Hindlimb muscle (tissue), 1 donor: ENCODE results near the gene MED10. TPM values are rescaled to one million over a fixed set of nuclear protein-coding genes. Genes with fewer than 3 reads are reported as not detected.
"Not testable (repeated sequence)": the region's sequence is repeated elsewhere in the genome, so short reads cannot be mapped to it uniquely, and the experiment has no call there.

ENCODE experiments used
- DNase-seq: peaks from one replicate; pipeline ENCODE4 v3.0.0-alpha.2; 2013
- polyA plus RNA-seq: library from polyadenylated mRNA; unstranded; fragments of 120-200 nt; gene quantifications from one replicate; pipeline ENCODE4 v1.2.1, GENCODE V29; 2013; ENCODE audit not compliant: insufficient read length

The MED10 gene
- polyA plus RNA-seq, 1 donor, result 36.5 TPM

GRCh38 chr5:6372251-6373080 is 5.9 kb downstream of the MED10 start:
- no peak for DNase-seq

DNA sequence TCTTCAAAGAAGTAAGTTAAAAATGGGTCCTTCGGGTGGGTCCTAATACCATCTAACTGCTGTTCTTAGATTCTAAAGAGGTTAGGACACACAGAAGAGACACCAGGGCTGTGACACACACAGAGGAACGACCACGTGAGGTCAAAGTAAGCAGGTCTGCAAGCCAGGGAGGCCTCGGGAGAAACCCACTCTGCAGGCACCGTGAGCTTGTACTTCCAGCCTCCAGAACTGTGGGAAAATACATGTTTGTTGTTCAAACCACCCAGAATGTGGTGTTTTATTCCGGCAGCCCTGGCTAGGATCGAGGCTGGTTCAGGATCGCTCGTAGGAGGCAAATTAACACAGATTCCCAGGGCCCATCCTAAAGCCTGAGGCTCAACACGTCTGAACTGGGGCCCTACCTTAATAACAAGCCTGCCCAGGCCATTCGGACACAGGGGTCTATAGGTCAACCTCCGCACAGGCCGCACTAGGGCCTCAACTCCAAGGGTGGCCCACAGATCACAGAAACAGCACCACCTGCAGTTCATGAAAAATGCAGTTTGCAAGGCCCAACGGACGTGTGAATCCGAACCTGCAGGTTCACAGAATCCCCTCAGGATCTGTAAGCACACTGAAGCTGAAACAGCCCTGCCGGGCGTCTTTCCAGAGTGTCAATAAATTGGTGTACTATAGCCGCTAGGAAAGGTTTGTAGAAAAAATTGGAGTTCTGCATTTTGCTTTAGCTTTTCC is 7.1 kb downstream of the MED10 start:
- no peak for DNase-seq

DNA sequence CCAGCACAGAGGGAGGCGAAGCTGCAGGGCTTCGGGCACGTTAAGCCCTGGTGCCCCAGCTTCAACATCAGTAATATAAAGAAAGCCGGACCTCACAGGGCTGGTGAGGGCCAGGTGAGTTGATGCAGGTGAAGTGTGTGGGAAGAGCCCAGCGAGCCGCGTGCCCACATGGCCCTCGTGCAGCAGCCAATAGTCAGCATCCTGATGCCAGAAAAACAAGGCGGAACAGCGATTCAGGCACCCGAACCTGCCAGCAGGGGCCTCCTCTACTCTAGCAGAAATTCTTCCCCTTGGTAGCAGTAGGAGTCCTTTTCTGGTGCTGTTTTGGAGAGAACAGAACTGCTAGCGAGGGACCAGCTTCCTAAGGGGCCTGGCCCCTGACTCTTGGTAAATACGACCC is 7.8 kb downstream of the MED10 start:
- DNase-seq, result no peak

- no peak for DNase-seq
These were observed 12.3 kb downstream of the MED10 start for GRCh38 chr5:6365977-6366590.

- no peak for DNase-seq
These were observed 13.0 kb downstream of the MED10 start for GRCh38 chr5:6365142-6365976.

- not testable (repeated sequence) for DNase-seq
These were observed 14.8 kb downstream of the MED10 start for GRCh38 chr5:6363454-6364011.

DNA sequence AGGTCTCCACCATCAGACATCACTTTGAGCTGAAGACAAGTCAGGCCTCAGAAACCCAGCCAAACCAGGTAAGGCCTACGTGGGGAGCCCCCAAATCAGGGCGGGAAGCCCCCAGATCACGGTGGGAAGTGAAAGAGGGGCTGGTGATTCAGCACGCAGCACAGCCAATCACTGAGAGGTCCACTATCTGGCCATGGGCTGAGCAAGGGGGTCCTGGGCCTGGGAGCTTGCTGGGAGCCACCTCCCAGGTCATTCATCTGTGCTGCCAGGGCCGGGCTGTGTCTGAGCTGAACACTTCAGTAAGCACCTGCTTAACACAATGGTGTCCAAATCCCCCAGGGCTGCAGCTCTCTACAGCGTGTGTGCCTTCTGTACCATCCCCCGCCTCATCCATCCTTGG is 15.5 kb downstream of the MED10 start:
- no peak for DNase-seq

GRCh38 chr5:6361101-6361500 is 17.2 kb downstream of the MED10 start:
- no peak for DNase-seq

DNA sequence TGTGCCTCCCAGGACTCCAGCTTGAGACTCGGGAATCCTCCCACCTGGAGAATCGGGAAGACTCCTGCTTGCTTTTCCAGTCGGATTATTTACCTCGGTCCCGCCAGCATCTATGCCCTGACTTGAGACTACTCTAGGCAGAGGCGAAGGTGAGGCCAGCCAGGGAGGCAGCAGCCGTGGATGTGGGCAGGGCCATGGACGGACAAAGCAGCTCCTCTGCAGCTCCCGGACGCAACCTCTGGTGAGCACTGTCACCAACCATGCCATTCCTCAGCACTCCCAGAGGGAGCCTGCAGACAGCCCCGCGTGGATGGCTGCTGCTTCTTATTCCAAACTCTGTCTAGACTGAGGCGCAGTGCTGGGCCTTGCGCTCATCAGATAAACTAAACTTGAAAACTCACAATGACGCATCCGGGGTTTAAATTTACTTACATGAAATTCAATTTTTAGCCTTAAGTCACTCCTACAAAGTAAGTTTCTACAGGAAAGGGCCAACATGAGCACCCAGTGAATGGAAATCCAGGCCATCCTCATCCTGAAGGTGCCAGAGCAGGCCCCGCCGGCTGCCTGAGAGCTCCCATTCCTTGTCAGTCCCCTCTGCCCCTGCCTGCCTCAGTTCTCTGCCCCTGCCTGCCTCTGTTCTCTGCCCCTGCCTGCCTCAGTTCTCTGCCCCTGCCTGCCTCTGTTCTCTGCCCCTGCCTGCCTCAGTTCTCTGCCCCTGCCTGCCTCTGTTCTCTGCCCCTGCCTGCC is 17.8 kb downstream of the MED10 start:
- no peak for DNase-seq

GRCh38 chr5:6359555-6360322 is 18.6 kb downstream of the MED10 start:
- no peak for DNase-seq

- DNase-seq, result no peak
These were observed 19.9 kb downstream of the MED10 start for GRCh38 chr5:6358434-6358820.

- not testable (repeated sequence) for DNase-seq
These were observed 20.4 kb downstream of the MED10 start for GRCh38 chr5:6357817-6358433.

DNA sequence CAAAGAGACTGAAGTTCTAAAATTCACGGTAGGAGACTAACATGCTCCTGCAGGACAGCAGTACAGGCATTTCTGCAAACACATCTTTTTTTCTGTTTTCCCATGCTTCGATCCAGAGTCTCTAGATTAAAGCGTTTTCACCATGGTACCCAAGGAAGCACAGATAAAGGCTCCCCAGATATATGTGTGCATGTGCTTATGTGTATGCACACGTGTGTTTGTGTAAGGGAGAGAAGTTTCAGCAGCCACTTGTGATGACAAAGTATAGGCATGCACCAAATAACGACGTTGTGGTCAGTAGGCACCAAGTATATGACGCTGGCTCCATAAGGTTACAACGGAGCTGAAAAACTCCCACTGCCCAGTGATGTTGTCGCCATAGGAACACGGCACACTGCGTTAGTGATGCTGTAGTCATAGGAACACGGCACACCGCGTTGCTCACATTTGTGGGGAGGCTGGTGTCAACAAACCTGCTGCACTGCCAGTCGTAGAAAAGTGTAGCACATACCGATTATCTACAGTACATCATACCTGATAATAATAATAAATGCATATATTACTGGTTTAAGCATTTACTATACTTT is 21.7 kb downstream of the MED10 start:
- no peak for DNase-seq

GRCh38 chr5:6355294-6355693 is 23.1 kb downstream of the MED10 start:
- DNase-seq, result no peak

DNA sequence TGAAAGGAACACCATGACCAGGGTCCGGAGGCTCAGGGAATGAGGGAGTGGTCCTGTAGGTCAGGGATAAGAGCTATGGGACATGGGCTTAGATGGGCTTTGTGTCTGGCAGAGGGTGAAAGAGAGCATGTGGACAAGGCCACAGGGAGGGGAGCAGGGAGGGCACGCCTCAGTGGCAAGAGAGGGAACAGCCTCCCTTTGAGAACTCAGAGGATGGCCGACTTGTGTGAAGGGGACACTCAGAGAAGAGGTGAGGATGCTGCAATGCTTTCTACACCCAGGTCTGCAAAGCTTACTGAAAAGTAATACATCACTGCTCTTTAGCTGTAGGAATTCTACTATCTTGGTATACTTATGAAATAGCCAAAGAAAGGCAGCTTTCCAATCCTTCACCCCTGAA is 23.5 kb downstream of the MED10 start:
- DNase-seq, result no peak

DNA sequence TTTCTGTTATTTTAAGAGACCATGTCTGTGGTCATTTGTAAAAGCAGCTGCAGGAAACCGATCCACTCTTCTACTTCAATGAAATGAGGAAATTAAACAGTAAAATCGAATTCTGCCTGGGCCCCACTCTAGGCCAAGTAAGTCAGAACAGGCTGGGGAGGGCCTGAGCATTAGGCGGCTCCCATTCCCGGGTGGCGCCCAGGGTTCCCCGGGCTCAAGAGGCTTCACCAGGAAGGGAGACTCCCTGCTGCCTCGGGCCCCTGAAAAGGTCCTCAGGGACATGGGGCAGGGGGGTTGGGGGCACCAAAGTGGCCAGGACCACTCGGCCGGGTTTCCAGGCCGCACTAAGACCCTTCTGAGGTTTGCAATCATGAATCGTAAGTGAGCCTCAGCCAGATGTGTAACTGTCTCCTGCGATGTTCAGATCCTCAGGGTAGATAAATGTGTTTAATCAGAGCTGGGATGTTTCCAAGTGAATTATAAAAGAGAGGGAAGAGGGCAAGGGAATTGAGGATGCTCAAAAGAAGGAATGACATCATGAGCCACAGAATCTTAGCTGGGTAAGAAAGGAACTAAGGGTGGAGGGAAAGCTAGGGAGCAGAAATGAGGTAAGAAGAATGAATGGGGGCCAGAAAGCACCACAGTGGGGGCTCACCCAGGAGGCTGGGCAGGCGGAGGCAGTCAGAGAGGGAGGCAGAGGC is 24.6 kb downstream of the MED10 start:
- DNase-seq, result no peak

GRCh38 chr5:6350277-6351090 is 27.9 kb downstream of the MED10 start:
- DNase-seq, result no peak

- DNase-seq, result no peak
These were observed 29.0 kb downstream of the MED10 start for GRCh38 chr5:6349387-6349786.
